Gastroesophageal sphincter (tissue), 4 donors: ENCODE data around the gene NPHP4. TPM values are rescaled to one million over a fixed set of nuclear protein-coding genes. Genes with fewer than 3 reads are reported as not detected.

ENCODE experiments used
- ATAC-seq: fragments of 150-250 bp; one replicate; pipeline ENCODE4 v1.9.1; 2016; ENCODE audit warnings: mild to moderate bottlenecking, moderate library complexity
- H3K27ac ChIP-seq, 4 donors: fragments of 200-600 bp; sonication (generic) in 3 of 4; 1 replicate in 3 of 4; 2 replicates in 1 of 4; pipeline ENCODE4 v1.5.1; 2016 to 2019
- H3K27me3 ChIP-seq: fragments of 200-600 bp; sonication (generic); one replicate; pipeline ENCODE4 v1.5.1; 2019
- H3K36me3 ChIP-seq, 2 donors: fragments of 200-600 bp; sonication (generic); one replicate each; pipeline ENCODE4 v1.5.1; 2019; ENCODE audit warnings: control low read depth in 1 of 2
- H3K4me1 ChIP-seq, 3 donors: fragments of 200-600 bp; sonication (generic); 1 replicate in 2 of 3; 2 replicates in 1 of 3; pipeline ENCODE4 v1.5.1; 2016 to 2019; ENCODE audit warnings: control low read depth in 2 of 3
- H3K4me3 ChIP-seq, 2 donors: fragments of 200-600 bp; sonication (generic); one replicate each; pipeline ENCODE4 v1.5.1; 2019; ENCODE audit warnings: mild to moderate bottlenecking in 1 of 2, moderate library complexity in 1 of 2
- H3K9me3 ChIP-seq, 3 donors: fragments of 200-600 bp; sonication (generic); one replicate each; pipeline ENCODE4 v1.5.1; 2017 to 2019; ENCODE audit warnings: control low read depth in 2 of 3
- CTCF ChIP-seq, 4 experiments: fragments of 200-600 bp in 2 of 4; fragments of 450-650 bp in 2 of 4; sonication (generic) in 1 of 4; IDR thresholded peaks; one replicate each; pipeline ENCODE4 v1.5.1; 2017 to 2019; ENCODE audit warnings: antibody characterized with exemption in 4 of 4, mild to moderate bottlenecking in 2 of 4, moderate library complexity in 2 of 4
- EP300 ChIP-seq: sonication (generic); formaldehyde crosslinking; IDR thresholded peaks from one replicate; pipeline ENCODE4 v1.6.1; 2017; ENCODE audit warnings: antibody characterized with exemption, mild to moderate bottlenecking
- POLR2A ChIP-seq, 2 donors: fragments of 450-650 bp; IDR thresholded peaks; one replicate each; pipeline ENCODE4 v1.6.1; 2017; ENCODE audit warnings: antibody characterized with exemption in 2 of 2, mild to moderate bottlenecking in 2 of 2, moderate library complexity in 1 of 2
- POLR2AphosphoS5 ChIP-seq: sonication (generic); formaldehyde crosslinking; IDR thresholded peaks from one replicate; pipeline ENCODE4 v1.6.1; 2017; ENCODE audit warnings: antibody characterized with exemption
- WGBS, 2 donors: methylation state at CpG; one replicate each; pipeline ENCODE4 v1.1.5; 2018; ENCODE audit warnings: low coverage in 1 of 2; 5-methylcytosine and 5-hydroxymethylcytosine counted together
- total RNA-seq, 4 donors: library from RNA; depleted of rRNA; stranded (reverse); fragments of >200 nt; gene quantifications; one replicate each; pipeline ENCODE4 v1.1.0, GENCODE V29; 2016

Gene NPHP4
- total RNA-seq, 4 donors from 2014 or later, result 5.7 to 9.7 (median 6.2) TPM

- no peak overlapping the region for H3K4me3 ChIP-seq
- no peaks in the 10 kb centered on the region for H3K9me3 ChIP-seq
- no peaks in the 10 kb centered on the region for H3K27me3 ChIP-seq
- peaks cover 0 to 76% of the 10 kb centered on the region in 2 donors for H3K36me3 ChIP-seq
- TF ChIP-seq CTCF (IDR thresholded peaks at IDR 0.05) (no peak), EP300 (no peak), POLR2AphosphoS5 (no peak), POLR2A (IDR thresholded peaks at IDR 0.05) (no peak)
- WGBS, 2 donors, result 17% methylated on average over 1 of the region's 15 CpGs; no CpG with 5 or more reads in 1 of the 2 donors
- H3K4me1 ChIP-seq, result no peaks in the 10 kb centered on the region
- no peak for ATAC-seq
- H3K27ac ChIP-seq, result no peak overlapping the region
These were observed 104.3 kb downstream of the NPHP4 start for GRCh38 chr1:5887971-5888361.

GRCh38 chr1:5887349-5887970 is 104.8 kb downstream of the NPHP4 start:
- no peak for ATAC-seq
- Histone ChIP-seq H3K9me3 (no peaks in the 10 kb centered on the region), H3K27me3 (no peaks in the 10 kb centered on the region), H3K4me1 (no peaks in the 10 kb centered on the region), H3K4me3 (no peak overlapping the region), H3K36me3 (peaks cover 0 to 79% of the 10 kb centered on the region in 2 donors), H3K27ac (no peak overlapping the region)
- TF ChIP-seq POLR2A (IDR thresholded peaks at IDR 0.05), result no peak
- no peak for TF ChIP-seq CTCF (IDR thresholded peaks at IDR 0.05)
- TF ChIP-seq POLR2AphosphoS5, result no peak
- TF ChIP-seq EP300, result no peak
- 93 to 96% methylated on average over 4 to 8 of the region's 23 CpGs for WGBS, 2 donors

GRCh38 chr1:5886541-5887348 is 105.5 kb downstream of the NPHP4 start:
- Histone ChIP-seq H3K27me3 (no peaks in the 10 kb centered on the region), H3K36me3 (peaks cover 0 to 82% of the 10 kb centered on the region in 2 donors), H3K9me3 (no peaks in the 10 kb centered on the region), H3K4me1 (no peaks in the 10 kb centered on the region), H3K4me3 (no peak overlapping the region), H3K27ac (no peak overlapping the region)
- ATAC-seq, result no peak
- WGBS, 2 donors, result 100% methylated on average over 1 of the region's 25 CpGs; no CpG with 5 or more reads in 1 of the 2 donors
- TF ChIP-seq CTCF (IDR thresholded peaks at IDR 0.05), result no peak
- no peak for TF ChIP-seq POLR2A (IDR thresholded peaks at IDR 0.05)
- TF ChIP-seq POLR2AphosphoS5, result no peak
- TF ChIP-seq EP300, result no peak

GRCh38 chr1:5886140-5886483 is 106.1 kb downstream of the NPHP4 start:
- H3K4me3 ChIP-seq, result no peak overlapping the region
- no peaks in the 10 kb centered on the region for H3K27me3 ChIP-seq
- no peaks in the 10 kb centered on the region for H3K9me3 ChIP-seq
- no peak overlapping the region for H3K27ac ChIP-seq
- H3K36me3 ChIP-seq, result peaks cover 0 to 89% of the 10 kb centered on the region in 2 donors
- no peak for ATAC-seq
- H3K4me1 ChIP-seq, result no peaks in the 10 kb centered on the region
- no peak for TF ChIP-seq POLR2A (IDR thresholded peaks at IDR 0.05)
- TF ChIP-seq EP300, result no peak
- no peak for TF ChIP-seq CTCF (IDR thresholded peaks at IDR 0.05)
- no peak for TF ChIP-seq POLR2AphosphoS5
- WGBS, 2 donors, result 90 to 93% methylated on average over 1 to 3 of the region's 10 CpGs
